Measurements from ENCODE around the gene PTPRR.

GRCh38 chr12:70840656-70841350 is 79.7 kb downstream of the PTPRR start:
- TF ChIP-seq JUN (IDR thresholded peaks at IDR 0.05) = no peak
- no peak for TF ChIP-seq ZFP36 (IDR thresholded peaks at IDR 0.05; ENCODE audit: borderline replicate concordance, partially characterized antibody)
- TF ChIP-seq RNF2 (IDR thresholded peaks at IDR 0.05; ENCODE audit: borderline replicate concordance, low read depth) = no peak
- TF ChIP-seq CTCF (IDR thresholded peaks at IDR 0.05) = no peak
